Activated CD8-positive, alpha-beta T cell treated with anti-CD3 and anti-CD28 coated beads for 36 hours (primary cell): ENCODE measurements around the gene CSTB. TPM values are rescaled to one million over a fixed set of nuclear protein-coding genes. Genes with fewer than 3 reads are reported as not detected.

Source experiments
- ATAC-seq: fragments of 200-7000 bp; cut with Tn5 transposase; one replicate; pipeline ENCODE4 v1.10.0; 2021; ENCODE audit warnings: mild to moderate bottlenecking, moderate library complexity
- CTCF ChIA-PET: fragments of 350-600 bp; sonication (Branson Sonifier 250); formaldehyde crosslinking; loops from one replicate; lab custom pipeline; 2021; ENCODE audit warnings: antibody characterized with exemption; lab: Charles Lee
- POLR2A ChIA-PET: fragments of 350-600 bp; sonication (Branson Sonifier 250); formaldehyde crosslinking; loops from one replicate; lab custom pipeline; 2021; ENCODE audit warnings: antibody characterized with exemption; lab: Charles Lee
- DNase-seq: peaks from one replicate; pipeline ENCODE4 v3.0.0-alpha.2; 2020
- H3K27ac Mint-ChIP-seq: one replicate; pipeline ENCODE4 v1.8.0; 2021; ENCODE audit warnings: mild to moderate bottlenecking, mixed read lengths
- H3K27me3 Mint-ChIP-seq: one replicate; pipeline ENCODE4 v1.8.0; 2021; ENCODE audit warnings: mixed read lengths
- H3K36me3 Mint-ChIP-seq: one replicate; pipeline ENCODE4 v1.8.0; 2021; ENCODE audit warnings: low read depth, mixed read lengths
- H3K4me1 Mint-ChIP-seq: one replicate; pipeline ENCODE4 v1.8.0; 2021; ENCODE audit warnings: low read depth, mixed read lengths
- H3K4me3 Mint-ChIP-seq: one replicate; pipeline ENCODE4 v1.8.0; 2021; ENCODE audit warnings: mild to moderate bottlenecking, moderate library complexity, mixed read lengths
- H3K9me3 Mint-ChIP-seq: one replicate; pipeline ENCODE4 v1.8.0; 2021; ENCODE audit warnings: mixed read lengths
- intact Hi-C: fragments of 100-400 bp; cut with micrococcal nuclease; formaldehyde crosslinking; loops from one replicate; pipeline ENCODE4 v1.10.0; 2022
- total RNA-seq, 2 experiments: library from RNA; stranded (reverse); gene quantifications; one replicate each; pipeline ENCODE4 v1.2.3, GENCODE V29; 2021
- TF ChIP-seq, protein P1 (sequence below): fragments of 200-600 bp; IDR thresholded peaks from one replicate; pipeline ENCODE4 v1.8.0; 2022; ENCODE audit warnings: antibody characterized with exemption, mild to moderate bottlenecking

CSTB gene
- total RNA-seq, 2 experiments from 2014 or later = 18.6 to 20.7 TPM

DNA sequence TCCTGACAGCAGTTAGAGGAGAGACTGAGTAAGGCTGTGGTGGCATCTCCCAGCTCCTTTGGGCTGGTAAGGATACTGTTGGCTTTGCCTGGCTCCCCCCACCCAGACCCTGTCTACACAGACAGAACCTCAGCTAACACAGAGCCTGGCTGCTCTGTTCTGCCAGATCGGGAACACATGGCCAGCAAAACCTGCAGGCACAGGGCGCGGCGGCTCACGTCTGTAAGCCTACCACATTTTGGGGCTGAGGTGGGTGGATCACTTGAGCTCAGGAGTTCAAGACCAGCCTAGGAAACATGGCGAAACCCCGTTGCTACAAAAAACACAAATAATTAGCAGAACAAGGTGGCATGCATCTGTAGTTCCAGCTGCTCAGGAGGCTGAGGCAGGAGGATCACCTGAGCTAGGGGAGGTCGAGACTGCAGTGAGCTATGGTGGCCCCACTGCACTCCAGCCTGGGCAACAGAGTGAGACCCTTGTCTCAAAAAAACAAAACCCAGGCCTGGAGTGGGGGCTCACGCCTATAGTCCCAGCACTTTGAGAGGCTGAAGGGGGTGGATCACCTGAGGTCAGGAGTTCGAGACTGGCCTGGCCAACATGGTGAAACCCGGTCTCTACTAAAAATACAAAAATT is 6.7 kb downstream of the CSTB start:
- TF ChIP-seq, protein P1, sequence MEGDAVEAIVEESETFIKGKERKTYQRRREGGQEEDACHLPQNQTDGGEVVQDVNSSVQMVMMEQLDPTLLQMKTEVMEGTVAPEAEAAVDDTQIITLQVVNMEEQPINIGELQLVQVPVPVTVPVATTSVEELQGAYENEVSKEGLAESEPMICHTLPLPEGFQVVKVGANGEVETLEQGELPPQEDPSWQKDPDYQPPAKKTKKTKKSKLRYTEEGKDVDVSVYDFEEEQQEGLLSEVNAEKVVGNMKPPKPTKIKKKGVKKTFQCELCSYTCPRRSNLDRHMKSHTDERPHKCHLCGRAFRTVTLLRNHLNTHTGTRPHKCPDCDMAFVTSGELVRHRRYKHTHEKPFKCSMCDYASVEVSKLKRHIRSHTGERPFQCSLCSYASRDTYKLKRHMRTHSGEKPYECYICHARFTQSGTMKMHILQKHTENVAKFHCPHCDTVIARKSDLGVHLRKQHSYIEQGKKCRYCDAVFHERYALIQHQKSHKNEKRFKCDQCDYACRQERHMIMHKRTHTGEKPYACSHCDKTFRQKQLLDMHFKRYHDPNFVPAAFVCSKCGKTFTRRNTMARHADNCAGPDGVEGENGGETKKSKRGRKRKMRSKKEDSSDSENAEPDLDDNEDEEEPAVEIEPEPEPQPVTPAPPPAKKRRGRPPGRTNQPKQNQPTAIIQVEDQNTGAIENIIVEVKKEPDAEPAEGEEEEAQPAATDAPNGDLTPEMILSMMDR = no peak
- DNase-seq = no peak
- no peak for ATAC-seq
- H3K4me1 Mint-ChIP-seq = peaks cover 7% of the 10 kb centered on the region
- intact Hi-C loops = no loop called here
- no peak overlapping the region for H3K4me3 Mint-ChIP-seq
- H3K36me3 Mint-ChIP-seq = peaks cover 12% of the 10 kb centered on the region
- no peak overlapping the region for H3K27ac Mint-ChIP-seq
- H3K9me3 Mint-ChIP-seq = peaks cover 2% of the 10 kb centered on the region
- CTCF ChIA-PET = no interaction called here
- H3K27me3 Mint-ChIP-seq = no peaks in the 10 kb centered on the region
- POLR2A ChIA-PET = no interaction called here

DNA sequence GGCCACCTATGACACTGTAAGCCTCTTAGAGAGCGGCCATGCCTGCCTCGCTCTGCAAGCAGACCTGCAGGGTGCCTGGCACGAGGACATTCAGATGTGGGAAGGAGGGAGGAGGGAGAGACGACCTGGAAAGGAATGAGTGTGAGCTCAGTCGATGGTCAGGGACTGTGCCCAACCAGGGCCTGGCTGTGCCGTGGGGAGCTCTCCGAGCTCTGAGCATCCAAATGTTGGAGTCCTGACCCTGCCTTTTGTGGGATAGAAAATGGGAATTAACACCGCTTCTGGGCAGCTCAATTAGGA is 7.3 kb downstream of the CSTB start:
- H3K4me1 Mint-ChIP-seq = peaks cover 4% of the 10 kb centered on the region
- ChIA-PET CTCF (no interaction called here), POLR2A (no interaction called here)
- ATAC-seq = no peak
- no peak overlapping the region for H3K27ac Mint-ChIP-seq
- TF ChIP-seq, protein P1 = no peak
- intact Hi-C loops = no loop called here
- no peak overlapping the region for H3K4me3 Mint-ChIP-seq
- H3K27me3 Mint-ChIP-seq = no peaks in the 10 kb centered on the region
- peaks cover 6% of the 10 kb centered on the region for H3K36me3 Mint-ChIP-seq
- H3K9me3 Mint-ChIP-seq = peaks cover 2% of the 10 kb centered on the region
- DNase-seq = no peak

DNA sequence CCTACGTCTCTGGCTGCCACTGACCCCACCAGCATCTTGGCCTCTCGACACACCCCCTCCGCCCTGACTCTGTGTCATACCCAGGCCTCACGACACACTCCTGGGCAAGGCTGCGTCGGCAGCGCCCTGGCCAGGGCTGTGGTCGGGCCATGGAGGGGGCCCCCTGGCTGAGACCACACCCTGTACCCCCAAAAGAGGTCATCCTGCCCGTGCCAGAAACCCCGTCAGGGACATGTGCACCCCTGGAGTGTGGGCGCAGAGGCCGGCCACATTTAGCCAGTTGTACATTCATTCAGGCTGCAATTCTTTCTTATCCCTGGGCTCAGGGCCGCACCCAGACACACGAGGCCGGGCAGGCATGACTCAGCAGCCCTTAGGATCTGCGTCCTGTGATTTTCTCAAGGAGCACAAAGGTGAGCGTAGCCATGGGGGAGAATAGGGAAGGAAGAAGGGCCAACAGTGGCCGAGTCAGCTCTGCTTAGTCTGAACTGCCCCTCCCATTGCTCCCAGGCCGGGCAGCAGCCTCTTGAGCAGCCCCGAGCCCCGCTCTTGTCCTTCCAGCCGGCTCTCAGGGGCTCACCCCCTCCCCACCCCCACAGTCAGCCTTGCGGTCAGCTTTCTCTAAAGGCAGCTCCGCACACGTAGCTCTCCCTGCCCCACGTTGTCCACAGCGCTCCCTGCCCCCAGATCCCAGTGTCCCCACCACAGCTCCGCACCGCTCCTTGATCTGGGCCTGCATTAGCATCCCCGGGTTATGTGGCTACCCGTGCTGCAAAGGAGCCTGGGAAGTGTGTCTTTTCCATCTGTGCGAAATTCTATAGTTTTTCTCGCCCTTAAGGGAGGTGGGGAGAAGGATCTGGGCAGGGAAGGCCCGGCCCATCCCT is 7.9 kb downstream of the CSTB start:
- intact Hi-C loops = no loop called here
- TF ChIP-seq, protein P1 = no peak
- H3K4me3 Mint-ChIP-seq = no peak overlapping the region
- ChIA-PET CTCF (no interaction called here), POLR2A (no interaction called here)
- no peak for DNase-seq
- H3K36me3 Mint-ChIP-seq = peaks cover 5% of the 10 kb centered on the region
- peaks cover 4% of the 10 kb centered on the region for H3K4me1 Mint-ChIP-seq
- H3K27me3 Mint-ChIP-seq = no peaks in the 10 kb centered on the region
- H3K27ac Mint-ChIP-seq = no peak overlapping the region
- no peak for ATAC-seq
- peaks cover 2% of the 10 kb centered on the region for H3K9me3 Mint-ChIP-seq

DNA sequence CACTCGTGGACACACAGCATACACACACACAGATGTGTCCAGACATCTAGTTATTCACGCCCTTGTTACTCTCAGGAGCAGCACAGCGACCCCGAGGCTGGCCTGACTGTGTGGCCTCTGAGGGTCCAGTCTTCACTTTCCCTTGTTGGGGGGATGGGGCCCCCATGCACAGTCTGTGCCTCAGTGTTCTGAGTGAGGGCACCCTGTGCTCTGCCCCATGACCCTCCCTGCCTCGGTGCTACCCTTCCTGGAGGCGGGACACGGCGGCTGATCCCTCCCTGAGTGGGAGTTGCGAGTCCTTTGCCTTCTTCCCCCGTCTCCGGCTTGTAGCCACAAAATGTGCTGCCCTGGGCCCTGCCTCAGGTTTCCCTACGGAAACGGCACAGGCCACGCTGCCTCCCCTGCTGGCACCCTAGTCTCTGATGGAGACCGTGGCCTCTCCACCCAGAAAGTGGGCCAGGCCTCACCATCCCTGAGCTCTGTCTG is 8.6 kb downstream of the CSTB start:
- H3K27me3 Mint-ChIP-seq = no peaks in the 10 kb centered on the region
- no peak overlapping the region for H3K4me3 Mint-ChIP-seq
- peaks cover 4% of the 10 kb centered on the region for H3K4me1 Mint-ChIP-seq
- intact Hi-C loops = no loop called here
- DNase-seq = no peak
- CTCF ChIA-PET = no interaction called here
- H3K27ac Mint-ChIP-seq = no peak overlapping the region
- peaks cover 6% of the 10 kb centered on the region for H3K36me3 Mint-ChIP-seq
- TF ChIP-seq, protein P1 = no peak
- no peak for ATAC-seq
- POLR2A ChIA-PET = no interaction called here
- H3K9me3 Mint-ChIP-seq = peaks cover 2% of the 10 kb centered on the region
